ENCODE data around the gene KRT25. TPM values are rescaled to one million over a fixed set of nuclear protein-coding genes. Genes with fewer than 3 reads are reported as not detected.

KRT25 gene
- total RNA-seq (not detected in 2 replicates), polyA plus RNA-seq (not detected in 2 replicates)

- WGBS (ENCODE audit: low lambda C conversion rate, missing lambda C conversion rate), result 80% methylated on average over 4 of the region's 4 CpGs
These were observed at the start of gene KRT25 for GRCh38 chr17:40755231-40755630. Gene KRT25 (minus strand): TSS chr17:40755331. CDS start chr17:40755271, 60 bp downstream.

GRCh38 chr17:40803617-40804082 lies 48.5 kb upstream of the KRT25 start:
- Histone ChIP-seq H3K4me3 (no peak overlapping the region), H3K4me1 (ENCODE audit: insufficient read depth) (no peaks in the 10 kb centered on the region), H3K9me3 (ENCODE audit: low read depth) (no peaks in the 10 kb centered on the region), H3K9me2 (replicated peaks; ENCODE audit: insufficient read depth) (no peaks in the 10 kb centered on the region), H3K79me2 (no peaks in the 10 kb centered on the region), H3K27ac (no peak overlapping the region), H3K4me2 (peak overlapping the region; percentile 38), H3K27me3 (peaks cover 49% of the 10 kb centered on the region), H4K20me1 (ENCODE audit: insufficient read depth, poor library complexity, severe bottlenecking) (no peaks in the 10 kb centered on the region), H2AFZ (no peak overlapping the region), H3K36me3 (replicated peaks; ENCODE audit: insufficient read depth, low read depth) (no peaks in the 10 kb centered on the region)
- WGBS (ENCODE audit: low lambda C conversion rate, missing lambda C conversion rate), result 14% methylated on average over 13 of the region's 13 CpGs
- TF ChIP-seq EZH2phosphoT487 (IDR thresholded peaks at IDR 0.05; ENCODE audit: low read depth, severe bottlenecking, unreplicated experiment) (no peak), CTCF (IDR thresholded peaks at IDR 0.05; ENCODE audit: poor library complexity) (peak; percentile 94), EZH2 (IDR thresholded peaks at IDR 0.05; ENCODE audit: borderline replicate concordance) (no peak)
- DNase-seq (ENCODE audit: low spot score), result peak; percentile 92

More at GRCh38 chr17:40755231-40755630, at the start of gene KRT25:
- no peak within 1 kb of the TSS for H3K4me2 ChIP-seq
- no peaks in the 10 kb centered on the region for H3K27me3 ChIP-seq
- no peak within 1 kb of the TSS for H3K27ac ChIP-seq
- H3K79me2 ChIP-seq, result no peaks in the 10 kb centered on the region
- H2AFZ ChIP-seq, result no peak within 1 kb of the TSS
- no peaks in the 10 kb centered on the region for H4K20me1 ChIP-seq (ENCODE audit: insufficient read depth, poor library complexity, severe bottlenecking)
- no peaks in the 10 kb centered on the region for H3K9me2 ChIP-seq (replicated peaks; ENCODE audit: insufficient read depth)
- no peaks in the 10 kb centered on the region for H3K36me3 ChIP-seq (replicated peaks; ENCODE audit: insufficient read depth, low read depth)
- H3K9me3 ChIP-seq (ENCODE audit: low read depth), result peaks cover 8% of the 10 kb centered on the region
- no peak within 1 kb of the TSS for H3K4me3 ChIP-seq
- H3K4me1 ChIP-seq (ENCODE audit: insufficient read depth), result no peaks in the 10 kb centered on the region
- no peak for DNase-seq (ENCODE audit: low spot score)
- TF ChIP-seq CTCF (IDR thresholded peaks at IDR 0.05; ENCODE audit: poor library complexity) (no peak), EZH2 (IDR thresholded peaks at IDR 0.05; ENCODE audit: borderline replicate concordance) (no peak), EZH2phosphoT487 (IDR thresholded peaks at IDR 0.05; ENCODE audit: low read depth, severe bottlenecking, unreplicated experiment) (no peak)

GRCh38 chr17:40801157-40801556 lies 46.0 kb upstream of the KRT25 start:
- no peak overlapping the region for H3K4me2 ChIP-seq
- no peak for DNase-seq (ENCODE audit: low spot score)
- no peaks in the 10 kb centered on the region for H3K36me3 ChIP-seq (replicated peaks; ENCODE audit: insufficient read depth, low read depth)
- 62% methylated on average over 2 of the region's 2 CpGs for WGBS (ENCODE audit: low lambda C conversion rate, missing lambda C conversion rate)
- H3K4me1 ChIP-seq (ENCODE audit: insufficient read depth), result no peaks in the 10 kb centered on the region
- TF ChIP-seq CTCF (IDR thresholded peaks at IDR 0.05; ENCODE audit: poor library complexity) (no peak), EZH2phosphoT487 (IDR thresholded peaks at IDR 0.05; ENCODE audit: low read depth, severe bottlenecking, unreplicated experiment) (no peak), EZH2 (IDR thresholded peaks at IDR 0.05; ENCODE audit: borderline replicate concordance) (no peak)
- peaks cover 37% of the 10 kb centered on the region for H3K27me3 ChIP-seq
- no peak overlapping the region for H2AFZ ChIP-seq
- no peaks in the 10 kb centered on the region for H3K79me2 ChIP-seq
- no peak overlapping the region for H3K27ac ChIP-seq
- H3K9me2 ChIP-seq (replicated peaks; ENCODE audit: insufficient read depth), result no peaks in the 10 kb centered on the region
- H4K20me1 ChIP-seq (ENCODE audit: insufficient read depth, poor library complexity, severe bottlenecking), result no peaks in the 10 kb centered on the region
- H3K4me3 ChIP-seq, result no peak overlapping the region
- no peaks in the 10 kb centered on the region for H3K9me3 ChIP-seq (ENCODE audit: low read depth)
